ENCODE results near the gene CCR6. TPM values are rescaled to one million over a fixed set of nuclear protein-coding genes. Genes with fewer than 3 reads are reported as not detected.

CCR6 gene
- total RNA-seq, 1 donor: 14.8 TPM

DNA sequence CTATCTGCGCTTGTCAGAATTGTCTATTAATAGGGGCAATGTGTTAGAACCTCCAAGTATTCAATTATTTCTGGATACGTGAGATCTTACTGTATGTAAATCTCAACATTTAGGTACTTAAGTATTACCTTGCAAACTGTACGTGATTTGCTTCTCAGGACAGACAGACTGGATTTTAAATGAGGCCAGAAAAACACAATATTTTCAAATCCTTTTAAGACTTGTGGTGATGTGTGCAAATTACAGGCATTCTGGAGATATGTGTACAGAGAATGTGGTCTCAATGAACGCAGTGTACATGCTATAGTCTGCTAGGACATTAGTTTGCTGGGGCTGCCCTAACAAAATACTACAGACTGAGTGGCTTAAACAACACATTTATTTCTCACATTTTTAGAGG lies 16.9 kb downstream of the CCR6 start:
- H3K4me1 ChIP-seq (ENCODE audit: insufficient read depth, low read length): peaks cover 19% of the 10 kb centered on the region
- no peaks in the 10 kb centered on the region for H3K9me3 ChIP-seq (ENCODE audit: low read depth, low read length)
- no peaks in the 10 kb centered on the region for H3K27me3 ChIP-seq (ENCODE audit: insufficient read depth, low read length)
- H3K4me3 ChIP-seq (ENCODE audit: low read length): no peak overlapping the region

DNA sequence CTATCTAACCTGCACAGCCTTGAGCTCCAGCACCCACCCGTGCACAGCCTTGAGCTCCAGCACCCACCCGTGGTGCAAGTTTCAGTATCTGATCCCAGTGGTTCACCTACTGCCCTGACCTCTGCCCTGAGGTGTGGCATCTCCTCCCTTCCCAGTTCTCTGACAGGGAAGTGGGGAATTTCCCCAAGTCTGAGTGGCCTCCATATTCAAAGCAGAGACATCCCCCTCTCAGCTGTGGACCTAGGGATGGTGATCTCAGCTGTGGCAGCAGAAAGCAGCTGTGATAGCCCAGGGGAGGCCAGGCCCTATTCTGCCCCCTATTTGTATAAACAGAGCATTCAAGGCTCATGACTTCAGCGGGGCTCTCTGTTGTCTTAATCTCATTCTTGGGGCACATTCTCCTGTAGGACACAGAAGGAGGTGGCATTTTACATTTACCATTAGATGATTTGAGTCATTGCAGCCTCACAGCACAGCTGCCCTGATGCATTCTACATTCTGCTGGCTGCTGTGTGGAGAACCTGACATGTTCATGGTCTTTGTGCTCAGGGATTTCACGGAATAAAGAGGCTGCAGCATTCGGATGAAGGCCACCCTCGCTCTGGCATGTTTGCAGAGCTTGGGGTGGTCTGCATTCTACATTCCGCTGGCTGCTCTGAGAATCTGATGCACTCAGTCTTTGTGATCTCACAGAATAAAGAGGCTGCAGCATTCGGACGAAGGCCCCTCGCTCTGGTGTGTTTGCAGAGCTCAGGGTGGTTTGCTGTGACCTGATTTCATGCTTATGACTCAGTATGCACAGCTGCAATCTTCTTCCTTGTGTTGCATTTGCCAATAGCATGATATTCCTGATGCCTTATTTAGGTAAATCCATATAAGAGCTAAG lies 17.9 kb downstream of the CCR6 start:
- H3K4me3 ChIP-seq (ENCODE audit: low read length): no peak overlapping the region
- H3K27me3 ChIP-seq (ENCODE audit: insufficient read depth, low read length): no peaks in the 10 kb centered on the region
- no peaks in the 10 kb centered on the region for H3K9me3 ChIP-seq (ENCODE audit: low read depth, low read length)
- peaks cover 19% of the 10 kb centered on the region for H3K4me1 ChIP-seq (ENCODE audit: insufficient read depth, low read length)

GRCh38 chr6:167141667-167142432 lies 19.0 kb downstream of the CCR6 start:
- Histone ChIP-seq H3K4me3 (ENCODE audit: low read length) (no peak overlapping the region), H3K9me3 (ENCODE audit: low read depth, low read length) (no peaks in the 10 kb centered on the region), H3K4me1 (ENCODE audit: insufficient read depth, low read length) (peaks cover 19% of the 10 kb centered on the region), H3K27me3 (ENCODE audit: insufficient read depth, low read length) (no peaks in the 10 kb centered on the region)

DNA sequence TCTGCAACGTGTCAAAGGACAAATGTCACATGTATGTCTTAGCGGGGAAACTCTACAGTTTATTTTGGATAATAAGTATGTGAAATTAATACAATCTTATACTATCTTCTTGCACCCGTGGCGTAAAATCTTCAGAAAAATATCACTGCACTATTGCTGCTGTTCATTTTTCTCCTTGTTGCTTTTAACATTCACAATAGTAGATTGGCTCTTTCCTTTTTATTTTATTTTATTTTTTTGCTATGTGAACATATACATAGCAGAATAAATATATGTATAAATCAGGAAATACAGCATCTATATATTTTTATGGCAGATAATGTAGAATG lies 19.5 kb downstream of the CCR6 start:
- peaks cover 19% of the 10 kb centered on the region for H3K4me1 ChIP-seq (ENCODE audit: insufficient read depth, low read length)
- H3K9me3 ChIP-seq (ENCODE audit: low read depth, low read length): no peaks in the 10 kb centered on the region
- no peaks in the 10 kb centered on the region for H3K27me3 ChIP-seq (ENCODE audit: insufficient read depth, low read length)
- no peak overlapping the region for H3K4me3 ChIP-seq (ENCODE audit: low read length)

GRCh38 chr6:167143041-167143440 lies 20.1 kb downstream of the CCR6 start:
- Histone ChIP-seq H3K27me3 (ENCODE audit: insufficient read depth, low read length) (no peaks in the 10 kb centered on the region), H3K4me1 (ENCODE audit: insufficient read depth, low read length) (peaks cover 19% of the 10 kb centered on the region), H3K9me3 (ENCODE audit: low read depth, low read length) (no peaks in the 10 kb centered on the region), H3K4me3 (ENCODE audit: low read length) (no peak overlapping the region)

DNA sequence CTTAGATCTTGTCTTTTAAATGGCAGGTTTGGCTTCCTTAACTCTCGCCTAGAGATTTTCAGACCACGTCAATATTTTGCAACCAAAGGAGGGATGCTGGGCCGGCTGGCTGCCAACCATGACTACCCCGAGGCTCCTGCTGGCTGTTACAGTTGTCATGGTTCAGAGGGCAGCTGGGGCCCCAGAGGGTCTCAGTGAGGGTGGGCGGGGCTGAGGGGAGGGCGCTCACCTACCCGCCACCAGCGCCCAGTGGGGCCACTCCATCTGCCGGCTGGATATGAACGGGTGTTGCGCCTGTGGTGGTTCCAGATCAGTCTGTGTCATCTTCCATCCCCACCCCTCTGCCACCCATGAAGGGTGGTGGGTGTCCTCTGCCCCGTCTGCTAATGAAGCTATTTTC lies 22.6 kb downstream of the CCR6 start:
- Histone ChIP-seq H3K9me3 (ENCODE audit: low read depth, low read length) (no peaks in the 10 kb centered on the region), H3K4me3 (ENCODE audit: low read length) (no peak overlapping the region), H3K27me3 (ENCODE audit: insufficient read depth, low read length) (no peaks in the 10 kb centered on the region), H3K4me1 (ENCODE audit: insufficient read depth, low read length) (peaks cover 16% of the 10 kb centered on the region)

- no peaks in the 10 kb centered on the region for H3K27me3 ChIP-seq (ENCODE audit: insufficient read depth, low read length)
- H3K9me3 ChIP-seq (ENCODE audit: low read depth, low read length): no peaks in the 10 kb centered on the region
- H3K4me3 ChIP-seq (ENCODE audit: low read length): no peak overlapping the region
- peaks cover 10% of the 10 kb centered on the region for H3K4me1 ChIP-seq (ENCODE audit: insufficient read depth, low read length)
Observed at GRCh38 chr6:167146135-167146534, 23.2 kb downstream of the CCR6 start.

DNA sequence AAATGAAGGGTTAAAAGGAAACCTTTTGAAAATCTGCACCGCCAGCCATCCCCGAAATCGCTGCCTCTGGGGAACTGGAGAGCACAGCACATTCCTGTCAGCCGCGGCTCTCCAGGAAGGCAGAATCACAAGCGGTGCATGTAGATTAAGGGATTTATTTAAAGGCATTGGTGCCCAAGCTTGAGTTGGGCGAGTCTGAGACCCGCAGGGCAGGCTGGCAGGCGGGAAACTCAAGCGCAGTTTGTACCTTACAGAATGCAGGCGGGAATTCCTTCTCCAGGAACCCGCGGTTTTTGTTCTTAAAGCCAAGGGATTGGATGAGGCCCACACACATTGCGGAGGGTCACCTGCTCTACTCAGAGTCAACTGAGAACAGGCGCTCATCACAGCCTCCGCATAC lies 24.1 kb downstream of the CCR6 start:
- Histone ChIP-seq H3K4me1 (ENCODE audit: insufficient read depth, low read length) (peaks cover 4% of the 10 kb centered on the region), H3K4me3 (ENCODE audit: low read length) (no peak overlapping the region), H3K27me3 (ENCODE audit: insufficient read depth, low read length) (no peaks in the 10 kb centered on the region), H3K9me3 (ENCODE audit: low read depth, low read length) (no peaks in the 10 kb centered on the region)

DNA sequence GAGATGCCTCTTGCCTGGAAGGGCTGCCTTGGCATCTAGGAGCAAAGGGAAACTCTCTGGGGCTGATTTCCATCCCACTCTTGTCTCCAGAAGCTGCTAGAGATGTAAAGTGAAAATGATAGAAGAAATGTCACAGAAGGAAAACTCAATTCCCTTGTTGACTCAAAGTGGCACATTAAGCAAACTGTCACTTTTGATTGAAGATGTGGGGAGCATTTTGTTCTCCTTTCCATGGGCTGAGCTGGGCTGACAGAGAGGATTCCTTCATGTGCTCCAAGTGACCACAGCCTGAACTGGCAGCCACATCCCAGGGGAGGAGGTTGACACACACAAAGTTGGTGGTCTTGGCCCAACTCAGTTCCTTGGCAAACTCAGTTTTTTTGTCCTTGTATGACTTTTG lies 25.1 kb downstream of the CCR6 start:
- Histone ChIP-seq H3K4me3 (ENCODE audit: low read length) (no peak overlapping the region), H3K27me3 (ENCODE audit: insufficient read depth, low read length) (no peaks in the 10 kb centered on the region), H3K9me3 (ENCODE audit: low read depth, low read length) (no peaks in the 10 kb centered on the region), H3K4me1 (ENCODE audit: insufficient read depth, low read length) (peaks cover 3% of the 10 kb centered on the region)

- no peaks in the 10 kb centered on the region for H3K9me3 ChIP-seq (ENCODE audit: low read depth, low read length)
- no peak overlapping the region for H3K4me3 ChIP-seq (ENCODE audit: low read length)
- H3K4me1 ChIP-seq (ENCODE audit: insufficient read depth, low read length): peaks cover 10% of the 10 kb centered on the region
- H3K27me3 ChIP-seq (ENCODE audit: insufficient read depth, low read length): no peaks in the 10 kb centered on the region
Observed at GRCh38 chr6:167148997-167149396, 26.1 kb downstream of the CCR6 start.

- peaks cover 10% of the 10 kb centered on the region for H3K4me1 ChIP-seq (ENCODE audit: insufficient read depth, low read length)
- no peak overlapping the region for H3K4me3 ChIP-seq (ENCODE audit: low read length)
- H3K9me3 ChIP-seq (ENCODE audit: low read depth, low read length): no peaks in the 10 kb centered on the region
- H3K27me3 ChIP-seq (ENCODE audit: insufficient read depth, low read length): no peaks in the 10 kb centered on the region
Observed at GRCh38 chr6:167150941-167151549, 28.1 kb downstream of the CCR6 start.

GRCh38 chr6:167151648-167152047 lies 28.8 kb downstream of the CCR6 start:
- Histone ChIP-seq H3K9me3 (ENCODE audit: low read depth, low read length) (no peaks in the 10 kb centered on the region), H3K4me1 (ENCODE audit: insufficient read depth, low read length) (peaks cover 10% of the 10 kb centered on the region), H3K27me3 (ENCODE audit: insufficient read depth, low read length) (no peaks in the 10 kb centered on the region), H3K4me3 (ENCODE audit: low read length) (no peak overlapping the region)

GRCh38 chr6:167152862-167153261 lies 30.0 kb downstream of the CCR6 start:
- no peaks in the 10 kb centered on the region for H3K27me3 ChIP-seq (ENCODE audit: insufficient read depth, low read length)
- peaks cover 15% of the 10 kb centered on the region for H3K4me1 ChIP-seq (ENCODE audit: insufficient read depth, low read length)

DNA sequence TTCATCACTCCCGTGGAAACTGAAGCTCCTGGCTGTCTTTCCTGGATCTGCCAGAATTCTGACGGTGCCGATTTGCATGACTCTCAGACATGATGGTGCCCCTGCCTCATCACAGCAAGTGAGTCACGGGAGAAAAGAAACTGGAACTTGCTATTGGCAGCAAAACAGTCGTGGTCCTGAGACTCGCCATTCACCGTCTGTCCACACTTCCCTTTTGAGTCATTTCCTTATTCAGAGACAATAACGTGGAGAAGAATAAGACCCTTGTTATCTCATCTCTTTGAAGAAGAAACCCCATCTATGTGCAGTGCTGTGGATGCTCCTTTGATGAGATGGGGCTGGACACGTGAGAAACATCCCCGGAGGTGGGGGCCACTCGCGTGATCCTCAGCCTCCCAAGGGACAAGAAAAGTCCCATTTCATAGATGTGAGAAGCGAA lies 30.6 kb downstream of the CCR6 start:
- no peak overlapping the region for H3K4me3 ChIP-seq (ENCODE audit: low read length)
- peaks cover 18% of the 10 kb centered on the region for H3K4me1 ChIP-seq (ENCODE audit: insufficient read depth, low read length)
- no peaks in the 10 kb centered on the region for H3K9me3 ChIP-seq (ENCODE audit: low read depth, low read length)
- H3K27me3 ChIP-seq (ENCODE audit: insufficient read depth, low read length): no peaks in the 10 kb centered on the region

More at GRCh38 chr6:167152862-167153261, 30.0 kb downstream of the CCR6 start:
- Histone ChIP-seq H3K9me3 (ENCODE audit: low read depth, low read length) (no peaks in the 10 kb centered on the region), H3K4me3 (ENCODE audit: low read length) (no peak overlapping the region)

- H3K27me3 ChIP-seq (ENCODE audit: insufficient read depth, low read length): no peaks in the 10 kb centered on the region
- peaks cover 18% of the 10 kb centered on the region for H3K4me1 ChIP-seq (ENCODE audit: insufficient read depth, low read length)
- H3K9me3 ChIP-seq (ENCODE audit: low read depth, low read length): no peaks in the 10 kb centered on the region
- H3K4me3 ChIP-seq (ENCODE audit: low read length): no peak overlapping the region
Observed at GRCh38 chr6:167154291-167154690, 31.4 kb downstream of the CCR6 start.

All from mononuclear cell (primary cell).